ENCODE results near the gene GRB14.

The GRB14 gene

GRCh38 chr2:164620873-164621763 lies at the start of gene GRB14:
GRB14 (minus strand) TSS chr2:164621482; CDS start chr2:164621309, 173 bp downstream.
- Histone ChIP-seq H3K4me1 (ENCODE audit: insufficient read depth, low read length) (peaks cover 3% of the 10 kb centered on the region), H3K4me3 (ENCODE audit: low read depth in 1 of 2, low read length in 2 of 2) (peak within 1 kb of the TSS; percentile 53 to 63), H3K9me3 (ENCODE audit: low read length) (no peaks in the 10 kb centered on the region), H3K9ac (ENCODE audit: low read length) (no peak within 1 kb of the TSS), H3K27me3 (ENCODE audit: control insufficient read depth in 1 of 2, insufficient read depth in 2 of 2, low read length in 2 of 2) (no peaks in the 10 kb centered on the region), H3K27ac (ENCODE audit: low read depth, low read length) (no peak within 1 kb of the TSS), H3K36me3 (ENCODE audit: insufficient read depth, low read length) (no peaks in the 10 kb centered on the region)

GRCh38 chr2:164669291-164669690 lies 48.0 kb upstream of the GRB14 start:
- H3K4me3 ChIP-seq (ENCODE audit: low read depth in 1 of 2, low read length in 2 of 2): no peak overlapping the region
- H3K4me1 ChIP-seq (ENCODE audit: insufficient read depth, low read length): no peaks in the 10 kb centered on the region
- no peak overlapping the region for H3K27ac ChIP-seq (ENCODE audit: low read depth, low read length)
- no peaks in the 10 kb centered on the region for H3K36me3 ChIP-seq (ENCODE audit: insufficient read depth, low read length)
- no peaks in the 10 kb centered on the region for H3K9me3 ChIP-seq (ENCODE audit: low read length)
- no peak overlapping the region for H3K9ac ChIP-seq (ENCODE audit: low read length)
- no peaks in the 10 kb centered on the region for H3K27me3 ChIP-seq (ENCODE audit: control insufficient read depth in 1 of 2, insufficient read depth in 2 of 2, low read length in 2 of 2)

GRCh38 chr2:164667566-164667965 lies 46.3 kb upstream of the GRB14 start:
- H3K27me3 ChIP-seq (ENCODE audit: control insufficient read depth in 1 of 2, insufficient read depth in 2 of 2, low read length in 2 of 2): no peaks in the 10 kb centered on the region
- H3K27ac ChIP-seq (ENCODE audit: low read depth, low read length): no peak overlapping the region
- H3K9ac ChIP-seq (ENCODE audit: low read length): no peak overlapping the region
- H3K36me3 ChIP-seq (ENCODE audit: insufficient read depth, low read length): no peaks in the 10 kb centered on the region
- H3K4me1 ChIP-seq (ENCODE audit: insufficient read depth, low read length): no peaks in the 10 kb centered on the region
- H3K4me3 ChIP-seq (ENCODE audit: low read depth in 1 of 2, low read length in 2 of 2): no peak overlapping the region
- H3K9me3 ChIP-seq (ENCODE audit: low read length): no peaks in the 10 kb centered on the region

GRCh38 chr2:164664070-164664469 lies 42.8 kb upstream of the GRB14 start:
- no peak overlapping the region for H3K9ac ChIP-seq (ENCODE audit: low read length)
- H3K27me3 ChIP-seq (ENCODE audit: control insufficient read depth in 1 of 2, insufficient read depth in 2 of 2, low read length in 2 of 2): no peaks in the 10 kb centered on the region
- no peak overlapping the region for H3K4me3 ChIP-seq (ENCODE audit: low read depth in 1 of 2, low read length in 2 of 2)
- no peak overlapping the region for H3K27ac ChIP-seq (ENCODE audit: low read depth, low read length)
- no peaks in the 10 kb centered on the region for H3K36me3 ChIP-seq (ENCODE audit: insufficient read depth, low read length)
- H3K4me1 ChIP-seq (ENCODE audit: insufficient read depth, low read length): peaks cover 4% of the 10 kb centered on the region
- no peaks in the 10 kb centered on the region for H3K9me3 ChIP-seq (ENCODE audit: low read length)

GRCh38 chr2:164662868-164663631 lies 41.8 kb upstream of the GRB14 start:
- H3K4me1 ChIP-seq (ENCODE audit: insufficient read depth, low read length): peaks cover 4% of the 10 kb centered on the region

GRCh38 chr2:164662066-164662465 lies 40.8 kb upstream of the GRB14 start:
- H3K4me1 ChIP-seq (ENCODE audit: insufficient read depth, low read length): peaks cover 4% of the 10 kb centered on the region
- H3K27me3 ChIP-seq (ENCODE audit: control insufficient read depth in 1 of 2, insufficient read depth in 2 of 2, low read length in 2 of 2): no peaks in the 10 kb centered on the region
- no peak overlapping the region for H3K4me3 ChIP-seq (ENCODE audit: low read depth in 1 of 2, low read length in 2 of 2)
- no peaks in the 10 kb centered on the region for H3K9me3 ChIP-seq (ENCODE audit: low read length)
- H3K9ac ChIP-seq (ENCODE audit: low read length): no peak overlapping the region
- H3K36me3 ChIP-seq (ENCODE audit: insufficient read depth, low read length): no peaks in the 10 kb centered on the region
- H3K27ac ChIP-seq (ENCODE audit: low read depth, low read length): no peak overlapping the region

More at GRCh38 chr2:164662868-164663631, 41.8 kb upstream of the GRB14 start:
- Histone ChIP-seq H3K9me3 (ENCODE audit: low read length) (no peaks in the 10 kb centered on the region), H3K4me3 (ENCODE audit: low read depth in 1 of 2, low read length in 2 of 2) (no peak overlapping the region), H3K27me3 (ENCODE audit: control insufficient read depth in 1 of 2, insufficient read depth in 2 of 2, low read length in 2 of 2) (no peaks in the 10 kb centered on the region), H3K9ac (ENCODE audit: low read length) (no peak overlapping the region), H3K36me3 (ENCODE audit: insufficient read depth, low read length) (no peaks in the 10 kb centered on the region), H3K27ac (ENCODE audit: low read depth, low read length) (no peak overlapping the region)

- H3K4me1 ChIP-seq (ENCODE audit: insufficient read depth, low read length): peaks cover 4% of the 10 kb centered on the region
- H3K4me3 ChIP-seq (ENCODE audit: low read depth in 1 of 2, low read length in 2 of 2): no peak overlapping the region
- H3K27ac ChIP-seq (ENCODE audit: low read depth, low read length): no peak overlapping the region
- no peaks in the 10 kb centered on the region for H3K27me3 ChIP-seq (ENCODE audit: control insufficient read depth in 1 of 2, insufficient read depth in 2 of 2, low read length in 2 of 2)
- H3K9ac ChIP-seq (ENCODE audit: low read length): no peak overlapping the region
- no peaks in the 10 kb centered on the region for H3K9me3 ChIP-seq (ENCODE audit: low read length)
- H3K36me3 ChIP-seq (ENCODE audit: insufficient read depth, low read length): no peaks in the 10 kb centered on the region
These were observed 40.1 kb upstream of the GRB14 start for GRCh38 chr2:164661349-164661748.

GRCh38 chr2:164657129-164657528 lies 35.8 kb upstream of the GRB14 start:
- no peaks in the 10 kb centered on the region for H3K9me3 ChIP-seq (ENCODE audit: low read length)
- H3K27me3 ChIP-seq (ENCODE audit: control insufficient read depth in 1 of 2, insufficient read depth in 2 of 2, low read length in 2 of 2): no peaks in the 10 kb centered on the region
- no peak overlapping the region for H3K4me3 ChIP-seq (ENCODE audit: low read depth in 1 of 2, low read length in 2 of 2)
- no peak overlapping the region for H3K9ac ChIP-seq (ENCODE audit: low read length)
- peaks cover 3% of the 10 kb centered on the region for H3K4me1 ChIP-seq (ENCODE audit: insufficient read depth, low read length)
- no peaks in the 10 kb centered on the region for H3K36me3 ChIP-seq (ENCODE audit: insufficient read depth, low read length)
- H3K27ac ChIP-seq (ENCODE audit: low read depth, low read length): no peak overlapping the region

- Histone ChIP-seq H3K4me1 (ENCODE audit: insufficient read depth, low read length) (no peaks in the 10 kb centered on the region), H3K9ac (ENCODE audit: low read length) (no peak overlapping the region), H3K9me3 (ENCODE audit: low read length) (no peaks in the 10 kb centered on the region)
These were observed 34.5 kb upstream of the GRB14 start for GRCh38 chr2:164655750-164656149.

GRCh38 chr2:164655336-164655735 lies 34.1 kb upstream of the GRB14 start:
- Histone ChIP-seq H3K9ac (ENCODE audit: low read length) (no peak overlapping the region), H3K9me3 (ENCODE audit: low read length) (no peaks in the 10 kb centered on the region), H3K27ac (ENCODE audit: low read depth, low read length) (no peak overlapping the region), H3K27me3 (ENCODE audit: control insufficient read depth in 1 of 2, insufficient read depth in 2 of 2, low read length in 2 of 2) (no peaks in the 10 kb centered on the region), H3K4me1 (ENCODE audit: insufficient read depth, low read length) (no peaks in the 10 kb centered on the region), H3K36me3 (ENCODE audit: insufficient read depth, low read length) (no peaks in the 10 kb centered on the region), H3K4me3 (ENCODE audit: low read depth in 1 of 2, low read length in 2 of 2) (no peak overlapping the region)

More at GRCh38 chr2:164655750-164656149, 34.5 kb upstream of the GRB14 start:
- Histone ChIP-seq H3K27me3 (ENCODE audit: control insufficient read depth in 1 of 2, insufficient read depth in 2 of 2, low read length in 2 of 2) (no peaks in the 10 kb centered on the region), H3K27ac (ENCODE audit: low read depth, low read length) (no peak overlapping the region), H3K4me3 (ENCODE audit: low read depth in 1 of 2, low read length in 2 of 2) (no peak overlapping the region), H3K36me3 (ENCODE audit: insufficient read depth, low read length) (no peaks in the 10 kb centered on the region)

GRCh38 chr2:164651361-164651760 lies 30.1 kb upstream of the GRB14 start:
- H3K9ac ChIP-seq (ENCODE audit: low read length): no peak overlapping the region
- H3K27me3 ChIP-seq (ENCODE audit: control insufficient read depth in 1 of 2, insufficient read depth in 2 of 2, low read length in 2 of 2): no peaks in the 10 kb centered on the region
- H3K27ac ChIP-seq (ENCODE audit: low read depth, low read length): no peak overlapping the region
- H3K9me3 ChIP-seq (ENCODE audit: low read length): no peaks in the 10 kb centered on the region
- no peak overlapping the region for H3K4me3 ChIP-seq (ENCODE audit: low read depth in 1 of 2, low read length in 2 of 2)
- H3K4me1 ChIP-seq (ENCODE audit: insufficient read depth, low read length): no peaks in the 10 kb centered on the region
- H3K36me3 ChIP-seq (ENCODE audit: insufficient read depth, low read length): no peaks in the 10 kb centered on the region
